ENCODE results near the gene TAS2R4. TPM values are rescaled to one million over a fixed set of nuclear protein-coding genes. Genes with fewer than 3 reads are reported as not detected.

TAS2R4 gene
- total and polyA plus RNA-seq, 2 of the 8 experiments (the other 6 are each of a cell fraction or from before 2014, with no cell fraction given): 0.88 to 1.3 TPM

- no peak overlapping the region for H2BK12ac ChIP-seq (ENCODE audit: low read depth, low read length)
- 95% methylated on average over 2 of the region's 2 CpGs; no CpG with 5 or more reads in 1 of the 2 experiments for WGBS, 2 experiments (ENCODE audit: extremely low coverage in 1 of 2, insufficient coverage in 1 of 2, insufficient read length in 1 of 2, insufficient replicate concordance in 2 of 2, low coverage in 1 of 2, low lambda C conversion rate in 2 of 2, missing lambda C conversion rate in 1 of 2)
Measured at GRCh38 chr7:141744131-141744530, 32.3 kb upstream of the TAS2R4 start.

More at GRCh38 chr7:141744131-141744530, 32.3 kb upstream of the TAS2R4 start:
- CTCF ChIA-PET (ENCODE audit: partially characterized antibody): no interaction called here
- DNase-seq (ENCODE audit: low read depth in 1 of 2, low spot score in 2 of 2): no peak
- H4K5ac ChIP-seq (ENCODE audit: insufficient read length, low read depth, low read length): no peak overlapping the region
- H2BK120ac ChIP-seq (replicated peaks; ENCODE audit: low read depth, low read length): no peak overlapping the region
- H3K9me3 ChIP-seq (ENCODE audit: insufficient read depth in 2 of 2, low read depth in 1 of 2, low read length in 1 of 2): no peaks in the 10 kb centered on the region
- H3K18ac ChIP-seq (ENCODE audit: extremely low read depth, low read length): no peak overlapping the region
- TF ChIP-seq BRCA1 (IDR thresholded peaks at IDR 0.05; ENCODE audit: low read depth, low read length): no peak
- TF ChIP-seq SP1 (IDR thresholded peaks at IDR 0.05; ENCODE audit: low read depth, low read length): no peak
- no peak for TF ChIP-seq JUND (IDR thresholded peaks at IDR 0.05; ENCODE audit: low read length)
- TF ChIP-seq EZH2 (IDR thresholded peaks at IDR 0.05; ENCODE audit: low read depth, low read length, severe bottlenecking): no peak
- no peak for TF ChIP-seq POLR2AphosphoS5 (IDR thresholded peaks at IDR 0.05; ENCODE audit: low read depth, low read length)
- no peak for TF ChIP-seq BACH1 (IDR thresholded peaks at IDR 0.05; ENCODE audit: low read length)
- H3K4ac ChIP-seq (replicated peaks; ENCODE audit: insufficient read length, low read depth, low read length): no peak overlapping the region
- H2BK15ac ChIP-seq (ENCODE audit: low read length): no peak overlapping the region
- no peak overlapping the region for H2AFZ ChIP-seq (ENCODE audit: low read length)
- H4K91ac ChIP-seq (replicated peaks; ENCODE audit: insufficient read length, low read length): no peak overlapping the region
- H3K9ac ChIP-seq (replicated peaks in 1 of 4; ENCODE audit: extremely low read depth in 1 of 4, low read depth in 3 of 4, low read length in 3 of 4): no peak overlapping the region
- no peak overlapping the region for H3K27ac ChIP-seq (ENCODE audit: low read depth, low read length)
- peaks cover 4 to 29% of the 10 kb centered on the region in 2 experiments for H3K79me2 ChIP-seq (ENCODE audit: control insufficient read depth in 1 of 2, insufficient read depth in 2 of 2, low read length in 2 of 2)
- no peak overlapping the region for H3K4me3 ChIP-seq (ENCODE audit: extremely low read depth in 1 of 4, insufficient read depth in 2 of 4, low read depth in 3 of 4, low read length in 4 of 4)
- no peak overlapping the region for H3K4me2 ChIP-seq (ENCODE audit: insufficient read depth in 1 of 2, low read depth in 2 of 2, low read length in 2 of 2)
- H4K8ac ChIP-seq (ENCODE audit: extremely low read depth, insufficient read depth, low read length): no peak overlapping the region
- H2BK5ac ChIP-seq (ENCODE audit: low read depth, low read length): no peak overlapping the region
- no peak overlapping the region for H3K23ac ChIP-seq (ENCODE audit: insufficient read length)
- H4K20me1 ChIP-seq (replicated peaks in 1 of 2; ENCODE audit: control insufficient read depth in 1 of 2, insufficient read depth in 2 of 2, low read length in 2 of 2): peaks cover 0 to 2% of the 10 kb centered on the region in 2 experiments
- POLR2A ChIA-PET (ENCODE audit: partially characterized antibody): no interaction called here
- H3K56ac ChIP-seq (replicated peaks; ENCODE audit: insufficient read length, low read depth, low read length): no peak overlapping the region
- no peak overlapping the region for H3K14ac ChIP-seq (ENCODE audit: insufficient read length)
- H2AK5ac ChIP-seq (ENCODE audit: low read depth, low read length): no peak overlapping the region
- H3K4me1 ChIP-seq (replicated peaks in 1 of 4; ENCODE audit: control insufficient read depth in 3 of 4, insufficient read depth in 4 of 4, low read length in 3 of 4): peaks cover 0 to 4% (median 2%) of the 10 kb centered on the region in 4 experiments; a peak in 3 of 7 replicates
- peaks cover 4% of the 10 kb centered on the region; the same call in 1 of the 2 replicates for H3K79me1 ChIP-seq (ENCODE audit: low read depth, low read length)
- peaks cover 35 to 97% (median 65%) of the 10 kb centered on the region in 4 experiments for H3K36me3 ChIP-seq (ENCODE audit: control insufficient read depth in 2 of 4, insufficient read depth in 4 of 4, low read length in 3 of 4)
- H3K23me2 ChIP-seq (ENCODE audit: low read depth, low read length): no peaks in the 10 kb centered on the region
- FAIRE-seq: no peak
- H2BK20ac ChIP-seq (ENCODE audit: low read length): no peak overlapping the region
- H3K27me3 ChIP-seq (replicated peaks in 1 of 4; ENCODE audit: control insufficient read depth in 3 of 4, extremely low read depth in 1 of 4, insufficient read depth in 3 of 4, low read length in 3 of 4): no peaks in the 10 kb centered on the region
